IPS DF 4.7 (cell line): ENCODE data around the gene MCC.

ENCODE experiments used
- DNase-seq: peaks from one replicate; pipeline ENCODE4 v3.0.0-alpha.2; 2013; ENCODE audit warnings: low spot score; ENCODE audit errors: extremely low read depth

The MCC gene

GRCh38 chr5:113038714-113039113 lies 449.5 kb downstream of the MCC start:
- DNase-seq = no peak

- DNase-seq = no peak
Observed at GRCh38 chr5:113038136-113038535, 450.1 kb downstream of the MCC start.

- no peak for DNase-seq
Observed at GRCh38 chr5:113036826-113037225, 451.4 kb downstream of the MCC start.

- DNase-seq = no peak
Observed at GRCh38 chr5:113036321-113036720, 451.9 kb downstream of the MCC start.

GRCh38 chr5:113035096-113035495 lies 453.2 kb downstream of the MCC start:
- DNase-seq = no peak

- DNase-seq = no peak
Observed at GRCh38 chr5:113034182-113034773, 454.0 kb downstream of the MCC start.

GRCh38 chr5:113031557-113031956 lies 456.7 kb downstream of the MCC start:
- DNase-seq = no peak

GRCh38 chr5:113031104-113031503 lies 457.1 kb downstream of the MCC start:
- DNase-seq = no peak

- no peak for DNase-seq
Observed at GRCh38 chr5:113029614-113030013, 458.6 kb downstream of the MCC start.

- DNase-seq = no peak
Observed at GRCh38 chr5:113027431-113027830, 460.8 kb downstream of the MCC start.

GRCh38 chr5:113027015-113027414 lies 461.2 kb downstream of the MCC start:
- no peak for DNase-seq

GRCh38 chr5:113026211-113026610 lies 462.0 kb downstream of the MCC start:
- no peak for DNase-seq

GRCh38 chr5:113025596-113025995 lies 462.7 kb downstream of the MCC start:
- DNase-seq = no peak

GRCh38 chr5:113024076-113024697 lies 464.1 kb downstream of the MCC start:
- DNase-seq = no peak

- DNase-seq = no peak
Observed at GRCh38 chr5:113022661-113023060, 465.6 kb downstream of the MCC start.

GRCh38 chr5:113020461-113021273 lies 467.6 kb downstream of the MCC start:
- DNase-seq = no peak

GRCh38 chr5:113017881-113018635 lies 470.2 kb downstream of the MCC start:
- no peak for DNase-seq

GRCh38 chr5:113005454-113005853 lies 482.8 kb downstream of the MCC start:
- DNase-seq = no peak

- no peak for DNase-seq
Observed at GRCh38 chr5:113003763-113004162, 484.5 kb downstream of the MCC start.

GRCh38 chr5:113002423-113002822 lies 485.8 kb downstream of the MCC start:
- no peak for DNase-seq

GRCh38 chr5:113000466-113000865 lies 487.8 kb downstream of the MCC start:
- no peak for DNase-seq

- no peak for DNase-seq
Observed at GRCh38 chr5:112998296-112998695, 490.0 kb downstream of the MCC start.
